ENCODE data around the gene EVI2A.

- no peak for TF ChIP-seq YY1 (IDR thresholded peaks at IDR 0.05; ENCODE audit: insufficient read depth, insufficient replicate concordance, low read depth, low read length)
- TF ChIP-seq SRY (CRISPR knock-in tag; IDR thresholded peaks at IDR 0.05) = no peak
- TF ChIP-seq MTA1 (CRISPR knock-in tag; IDR thresholded peaks at IDR 0.05; ENCODE audit: borderline replicate concordance) = no peak
- no peak for TF ChIP-seq STAT6 (CRISPR knock-in tag; IDR thresholded peaks at IDR 0.05; ENCODE audit: borderline replicate concordance)
These were observed 25.9 kb downstream of the EVI2A start for GRCh38 chr17:31295489-31295871.

Measured in HepG2 (cell line).